PC-3 (cell line): Measurements from ENCODE around the gene ADTRP. TPM values are rescaled to one million over a fixed set of nuclear protein-coding genes. Genes with fewer than 3 reads are reported as not detected.

Source experiments
- ATAC-seq: fragments of 200-7000 bp; cut with Tn5 transposase; 2 replicates; pipeline ENCODE4 v1.9.1; 2020; ENCODE audit warnings: mild to moderate bottlenecking, moderate library complexity
- BruUV-seq: library from RNA; stranded (reverse); fragments of 400-500 nt; replicated peaks from 2 replicates; lab custom pipeline; 2021; lab: Mats Ljungman, UMichigan
- CTCF ChIA-PET: fragments of 300-600 bp; sonication (Branson Sonifier 250); formaldehyde crosslinking; loops from one replicate; lab custom pipeline; 2022; ENCODE audit warnings: antibody characterized with exemption; lab: Charles Lee
- POLR2A ChIA-PET: fragments of 300-600 bp; sonication (Branson Sonifier 250); formaldehyde crosslinking; loops from one replicate; lab custom pipeline; 2022; ENCODE audit warnings: antibody characterized with exemption; ENCODE audit not compliant: unreplicated experiment; lab: Charles Lee
- DNase-seq: peaks from one replicate; pipeline ENCODE4 v3.0.0-alpha.2; 2015
- H2AFZ ChIP-seq: fragments of 300-600 bp; sonication (generic); 2 replicates; pipeline ENCODE4 v1.6.0; 2016; ENCODE audit warnings: antibody characterized with exemption, low read length
- H3F3A ChIP-seq: fragments of 300-600 bp; sonication (generic); one replicate; pipeline ENCODE4 v1.6.0; 2017; ENCODE audit warnings: antibody characterized with exemption, low read length, control low read depth, mild to moderate bottlenecking; ENCODE audit not compliant: unreplicated experiment
- H3K27ac ChIP-seq: fragments of 300-600 bp; sonication (generic); 2 replicates; pipeline ENCODE4 v1.5.1; 2016; ENCODE audit warnings: mild to moderate bottlenecking, low read length
- H3K27me3 ChIP-seq: fragments of 300-600 bp; sonication (generic); 2 replicates; pipeline ENCODE4 v1.6.1; 2016; ENCODE audit warnings: low read length, mixed read lengths
- H3K36me3 ChIP-seq: fragments of 300-600 bp; sonication (generic); 2 replicates; pipeline ENCODE4 v1.6.1; 2016; ENCODE audit warnings: low read depth, mixed run types, low read length, mixed read lengths
- H3K4me1 ChIP-seq: fragments of 300-600 bp; sonication (generic); 2 replicates; pipeline ENCODE4 v1.5.1; 2016; ENCODE audit warnings: low read length; ENCODE audit not compliant: insufficient read depth
- H3K4me2 ChIP-seq: fragments of 300-600 bp; sonication (generic); 2 replicates; pipeline ENCODE4 v1.6.0; 2016; ENCODE audit warnings: low read length
- H3K4me3 ChIP-seq: fragments of 300-600 bp; sonication (generic); 2 replicates; pipeline ENCODE4 v1.5.1; 2016; ENCODE audit warnings: mild to moderate bottlenecking, low read length, mixed read lengths
- H3K79me2 ChIP-seq: fragments of 300-600 bp; sonication (generic); 2 replicates; pipeline ENCODE4 v1.6.1; 2017; ENCODE audit warnings: low read length, mixed read lengths
- H3K9ac ChIP-seq: fragments of 300-600 bp; sonication (generic); 2 replicates; pipeline ENCODE4 v1.6.0; 2016; ENCODE audit warnings: mild to moderate bottlenecking, low read length
- H3K9me2 ChIP-seq: fragments of 300-600 bp; sonication (generic); replicated peaks from 2 replicates; pipeline ENCODE4 v1.6.1; 2016; ENCODE audit warnings: mixed run types, low read length, mixed read lengths
- H3K9me3 ChIP-seq: fragments of 300-600 bp; sonication (generic); 2 replicates; pipeline ENCODE4 v1.6.1; 2016; ENCODE audit warnings: low read length, mixed read lengths
- H4K20me1 ChIP-seq: fragments of 300-600 bp; sonication (generic); 2 replicates; pipeline ENCODE4 v1.6.1; 2016; ENCODE audit warnings: low read length, mixed read lengths
- CTCF ChIP-seq: fragments of 300-600 bp; sonication (generic); conservative IDR thresholded peaks from 2 replicates; pipeline ENCODE4 v1.5.1; 2017; ENCODE audit warnings: antibody characterized with exemption, low read depth, mild to moderate bottlenecking, low read length
- EZH2 ChIP-seq: fragments of 300-600 bp; sonication (generic); IDR thresholded peaks from one replicate; pipeline ENCODE4 v1.6.1; 2017; ENCODE audit warnings: antibody characterized with exemption, mild to moderate bottlenecking, low read length; ENCODE audit not compliant: unreplicated experiment
- EZH2phosphoT487 ChIP-seq: fragments of 300-600 bp; sonication (generic); IDR thresholded peaks from 2 replicates; pipeline ENCODE4 v1.6.1; 2018; ENCODE audit warnings: mild to moderate bottlenecking, antibody characterized with exemption, low read length, borderline replicate concordance
- intact Hi-C: fragments of 100-400 bp; cut with micrococcal nuclease; formaldehyde crosslinking; loops from 2 replicates; pipeline ENCODE4 v1.9.0; 2023
- total RNA-seq: library from RNA; depleted of rRNA; stranded (reverse); fragments of >200 nt; gene quantifications from 2 replicates; pipeline ENCODE4 v1.2.3, GENCODE V29; 2014

Gene ADTRP
- total RNA-seq, 1 experiment from 2014 or later: not detected

DNA sequence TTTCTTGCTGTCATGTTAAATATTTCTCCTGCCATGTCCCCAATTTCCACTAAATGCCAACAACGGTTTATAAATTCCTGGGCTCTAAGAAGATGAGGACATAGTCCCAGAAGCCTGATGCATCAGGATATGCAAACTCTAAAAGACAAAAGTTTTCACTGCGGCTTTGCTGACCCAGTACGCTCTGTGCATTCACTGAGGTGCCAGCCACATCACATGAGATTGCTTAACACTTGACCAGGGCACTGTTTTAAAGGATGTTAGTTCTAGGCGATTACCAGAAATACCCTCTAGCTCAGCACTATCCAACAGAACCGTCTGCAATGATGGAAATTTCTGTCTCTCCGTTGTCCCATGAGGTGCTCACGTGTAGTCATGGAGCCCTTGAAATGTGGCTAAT lies 19.9 kb upstream of the ADTRP start:
- no peaks in the 10 kb centered on the region for H3K9me3 ChIP-seq
- POLR2A ChIA-PET: no interaction called here
- H3K9me2 ChIP-seq: no peaks in the 10 kb centered on the region
- no peaks in the 10 kb centered on the region for H4K20me1 ChIP-seq
- TF ChIP-seq EZH2: no peak
- TF ChIP-seq CTCF: no peak
- TF ChIP-seq EZH2phosphoT487: no peak
- H3K4me3 ChIP-seq: no peak overlapping the region
- H3K27ac ChIP-seq: no peak overlapping the region
- peaks cover 7% of the 10 kb centered on the region for H3K4me1 ChIP-seq
- intact Hi-C loops: no loop called here
- H3K79me2 ChIP-seq: no peaks in the 10 kb centered on the region
- ATAC-seq: no peak
- H3K4me2 ChIP-seq: no peak overlapping the region
- no TSS peak for BruUV-seq
- CTCF ChIA-PET: no interaction called here
- H3F3A ChIP-seq: no peaks in the 10 kb centered on the region
- no peaks in the 10 kb centered on the region for H3K36me3 ChIP-seq
- no peak for DNase-seq
- H3K27me3 ChIP-seq: no peaks in the 10 kb centered on the region
- no peak overlapping the region for H3K9ac ChIP-seq
- no peak overlapping the region for H2AFZ ChIP-seq

- intact Hi-C loops: no loop called here
- H3K27me3 ChIP-seq: no peaks in the 10 kb centered on the region
- no peak for DNase-seq
- no peak overlapping the region for H3K9ac ChIP-seq
- no peaks in the 10 kb centered on the region for H3K36me3 ChIP-seq
- no peak overlapping the region for H2AFZ ChIP-seq
- POLR2A ChIA-PET: no interaction called here
- no peak overlapping the region for H3K4me2 ChIP-seq
- H3K9me2 ChIP-seq: no peaks in the 10 kb centered on the region
- no peak overlapping the region for H3K4me3 ChIP-seq
- no peaks in the 10 kb centered on the region for H3F3A ChIP-seq
- ATAC-seq: no peak
- H4K20me1 ChIP-seq: no peaks in the 10 kb centered on the region
- no peak overlapping the region for H3K27ac ChIP-seq
- H3K79me2 ChIP-seq: no peaks in the 10 kb centered on the region
- CTCF ChIA-PET: no interaction called here
- no TSS peak for BruUV-seq
- H3K4me1 ChIP-seq: peaks cover 3% of the 10 kb centered on the region
- no peaks in the 10 kb centered on the region for H3K9me3 ChIP-seq
- no peak for TF ChIP-seq EZH2phosphoT487
- TF ChIP-seq EZH2: no peak
- no peak for TF ChIP-seq CTCF
These were observed 19.5 kb upstream of the ADTRP start for GRCh38 chr6:11798096-11798495.

GRCh38 chr6:11796829-11797228 lies 18.2 kb upstream of the ADTRP start:
- H3K4me2 ChIP-seq: no peak overlapping the region
- H2AFZ ChIP-seq: no peak overlapping the region
- no peaks in the 10 kb centered on the region for H3K79me2 ChIP-seq
- no peaks in the 10 kb centered on the region for H3K27me3 ChIP-seq
- ATAC-seq: no peak
- H3K9ac ChIP-seq: no peak overlapping the region
- CTCF ChIA-PET: no interaction called here
- POLR2A ChIA-PET: no interaction called here
- H3K4me1 ChIP-seq: 0 out of 2 replicates have a peak, but pooled peaks cover 3% of the 10 kb centered on the region
- no peak overlapping the region for H3K27ac ChIP-seq
- no peak overlapping the region for H3K4me3 ChIP-seq
- H3K9me2 ChIP-seq: no peaks in the 10 kb centered on the region
- H3K9me3 ChIP-seq: no peaks in the 10 kb centered on the region
- BruUV-seq: no TSS peak
- intact Hi-C loops: no loop called here
- no peak for TF ChIP-seq EZH2phosphoT487
- TF ChIP-seq EZH2: no peak
- no peak for TF ChIP-seq CTCF
- H3F3A ChIP-seq: no peaks in the 10 kb centered on the region
- no peaks in the 10 kb centered on the region for H3K36me3 ChIP-seq
- no peaks in the 10 kb centered on the region for H4K20me1 ChIP-seq
- DNase-seq: no peak
